HG03066 (cell line): Measurements from ENCODE around the gene SP8.

Experiments
- ATAC-seq: cut with Tn5 transposase; IDR thresholded peaks from one replicate; pipeline ENCODE4 v1.9.1; 2021; ENCODE audit warnings: low read depth; ENCODE audit not compliant: unreplicated experiment

The SP8 gene

DNA sequence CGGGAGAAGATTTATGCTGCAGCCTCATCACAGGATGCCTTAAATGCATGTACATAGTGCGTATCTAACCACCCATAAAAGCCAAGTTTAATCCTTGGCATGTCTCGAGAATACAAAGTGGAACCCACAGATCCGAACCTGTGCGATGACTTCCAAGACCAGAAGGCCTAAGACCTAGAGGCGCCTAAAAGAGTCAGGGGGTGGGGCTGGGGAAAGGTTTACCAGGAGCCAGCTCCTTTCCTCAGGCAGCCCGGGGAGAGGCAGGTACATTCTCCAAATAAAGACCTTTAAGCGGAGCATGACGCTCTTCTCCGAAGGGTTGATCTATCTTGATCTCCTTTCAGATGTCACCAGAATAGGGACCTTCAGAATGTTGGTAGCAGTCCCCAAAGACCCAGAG, 9.7 kb downstream of the SP8 start:
- no peak for ATAC-seq

DNA sequence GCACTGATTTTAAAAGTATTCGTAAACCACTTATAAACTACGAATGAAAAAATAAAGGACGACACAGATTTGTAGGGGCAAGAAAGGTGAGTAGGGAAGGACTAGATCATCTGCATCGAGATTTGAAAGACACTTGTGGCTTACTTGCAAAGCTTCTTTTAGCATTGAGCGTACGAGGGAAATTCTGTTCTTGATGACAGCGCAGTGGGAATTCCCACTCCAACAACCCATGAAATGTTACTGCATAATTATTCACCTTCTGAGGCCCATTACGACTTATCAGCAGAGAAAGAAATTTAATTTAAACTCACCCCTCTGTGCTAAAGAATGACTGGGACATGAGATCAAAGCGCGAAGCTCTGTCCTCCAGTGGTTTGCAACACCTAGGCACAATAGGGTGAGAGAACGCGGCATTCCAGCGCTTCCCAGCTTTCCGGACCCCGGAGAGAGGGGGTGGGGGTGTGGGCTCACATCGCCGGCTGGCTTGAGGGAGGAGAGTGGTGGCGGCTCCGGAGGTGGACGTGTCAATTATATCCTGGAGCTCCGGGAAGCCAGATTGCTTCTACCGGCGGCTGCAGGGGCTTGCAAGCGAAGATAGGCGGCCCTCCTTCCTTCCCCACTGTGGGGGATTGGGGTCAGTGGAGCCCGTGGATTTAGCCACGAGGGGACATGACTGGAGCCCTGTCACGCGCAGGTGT, 10.3 kb downstream of the SP8 start:
- ATAC-seq: no peak

DNA sequence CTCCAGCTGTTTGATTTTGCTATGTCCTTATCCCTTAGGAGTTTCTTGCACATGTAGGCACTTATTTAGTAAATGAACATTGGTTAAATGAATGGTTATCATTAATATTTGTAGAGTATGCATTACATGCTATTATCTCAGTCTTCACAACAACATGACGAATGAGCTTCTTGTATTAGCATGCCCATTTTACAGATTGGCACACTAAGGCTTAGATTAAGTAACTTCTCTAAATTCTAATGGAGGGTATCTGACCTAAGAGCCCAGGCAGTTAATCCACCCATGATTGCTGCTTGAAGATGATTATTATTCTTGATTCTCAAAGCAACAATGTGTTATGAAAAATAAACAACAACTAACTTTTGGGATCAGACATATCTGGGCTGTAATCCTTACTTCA, 32.7 kb downstream of the SP8 start:
- no peak for ATAC-seq

DNA sequence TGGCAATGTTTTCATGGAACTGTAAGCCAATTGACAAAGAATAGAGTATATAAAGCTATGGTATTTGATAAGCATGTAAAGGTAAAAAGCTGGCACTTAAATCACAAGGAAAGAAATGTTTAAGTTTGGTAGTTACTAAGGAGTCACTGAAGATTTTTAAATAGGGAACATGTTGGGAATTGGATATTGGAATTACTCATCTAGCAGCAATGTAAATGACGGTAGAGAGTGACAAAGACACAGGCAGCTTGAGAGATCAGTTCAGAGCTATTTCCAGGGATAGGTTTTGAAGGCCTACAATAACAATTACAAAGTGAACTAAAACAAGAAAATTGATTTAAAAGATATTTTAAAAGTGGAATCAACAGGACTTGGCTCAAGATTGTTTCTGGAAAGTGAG, 36.8 kb downstream of the SP8 start:
- no peak for ATAC-seq

DNA sequence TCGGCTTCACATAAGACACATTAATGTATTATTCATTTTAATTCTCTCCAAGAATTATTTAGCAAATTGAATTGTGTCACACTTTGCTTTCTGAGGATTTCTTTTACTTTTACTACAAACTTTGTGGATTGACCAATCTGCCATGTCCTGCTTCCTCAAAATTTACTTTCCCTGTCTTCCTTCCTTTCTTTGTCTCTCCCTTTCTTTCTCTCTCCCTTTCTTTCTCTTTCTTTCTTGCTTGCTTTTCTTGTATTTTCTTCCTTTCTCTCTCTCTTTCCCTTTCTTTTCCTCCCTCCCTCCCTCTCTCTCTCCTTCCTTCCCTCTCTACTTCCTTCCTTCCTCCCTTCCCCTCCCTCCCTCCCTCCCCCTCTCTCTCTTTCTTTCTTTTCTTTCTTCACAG, 37.8 kb downstream of the SP8 start:
- ATAC-seq: no peak

DNA sequence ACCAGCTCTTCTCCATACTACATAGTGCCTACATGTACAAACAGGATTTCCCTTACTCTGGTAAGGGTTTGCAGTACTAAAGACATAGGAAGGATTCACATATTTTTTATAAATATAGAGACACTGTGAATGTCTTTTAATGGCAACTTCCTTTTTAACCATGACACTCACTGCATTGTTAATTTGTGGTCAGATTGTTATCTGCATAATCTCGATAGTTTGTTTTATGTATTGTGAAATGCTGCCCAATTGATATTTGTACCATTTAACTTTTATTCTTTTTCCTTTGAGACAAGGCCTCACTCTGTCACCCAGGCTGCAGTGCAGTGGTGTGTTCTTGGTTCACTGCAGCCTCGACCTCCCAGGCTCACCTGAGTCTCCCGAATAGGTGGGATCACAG, 39.7 kb downstream of the SP8 start:
- ATAC-seq: no peak

DNA sequence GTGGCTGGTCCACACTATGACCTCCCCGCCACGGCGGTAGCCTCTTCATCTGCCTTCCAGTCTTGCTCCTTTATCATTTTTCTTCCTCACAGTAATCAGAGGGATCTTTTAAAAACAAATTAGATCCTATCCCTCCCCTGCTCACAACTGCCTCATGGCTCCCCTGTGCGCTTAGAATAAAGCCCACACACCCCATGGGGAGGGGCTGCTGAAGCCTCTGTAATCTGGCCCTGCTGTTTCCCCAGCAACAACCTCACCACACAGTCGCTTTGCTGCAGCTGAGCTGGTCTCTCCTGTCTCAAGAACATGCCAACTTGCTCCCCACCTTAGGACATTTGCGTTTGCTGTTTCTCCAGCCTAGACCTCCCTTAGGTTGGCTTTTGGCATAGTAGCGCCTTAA, 41.0 kb downstream of the SP8 start:
- no peak for ATAC-seq

DNA sequence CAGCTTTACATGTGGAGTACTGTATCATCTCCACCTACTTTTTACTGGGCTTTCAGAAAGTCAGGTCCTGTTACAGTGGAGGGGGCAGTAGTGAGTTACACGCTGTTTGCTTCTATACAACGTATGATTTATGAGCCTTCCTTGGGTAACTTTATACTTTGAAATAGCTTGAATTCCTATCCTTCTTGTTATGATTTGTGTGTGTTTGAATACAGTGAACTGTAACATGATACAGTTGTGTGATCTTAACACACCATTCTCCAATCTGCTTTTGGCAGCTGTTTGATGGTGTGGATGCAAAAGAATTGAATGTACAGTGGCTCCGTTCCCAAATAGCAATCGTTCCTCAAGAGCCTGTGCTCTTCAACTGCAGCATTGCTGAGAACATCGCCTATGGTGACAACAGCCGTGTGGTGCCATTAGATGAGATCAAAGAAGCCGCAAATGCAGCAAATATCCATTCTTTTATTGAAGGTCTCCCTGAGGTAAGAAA, 41.7 kb downstream of the SP8 start:
- ATAC-seq: no peak

DNA sequence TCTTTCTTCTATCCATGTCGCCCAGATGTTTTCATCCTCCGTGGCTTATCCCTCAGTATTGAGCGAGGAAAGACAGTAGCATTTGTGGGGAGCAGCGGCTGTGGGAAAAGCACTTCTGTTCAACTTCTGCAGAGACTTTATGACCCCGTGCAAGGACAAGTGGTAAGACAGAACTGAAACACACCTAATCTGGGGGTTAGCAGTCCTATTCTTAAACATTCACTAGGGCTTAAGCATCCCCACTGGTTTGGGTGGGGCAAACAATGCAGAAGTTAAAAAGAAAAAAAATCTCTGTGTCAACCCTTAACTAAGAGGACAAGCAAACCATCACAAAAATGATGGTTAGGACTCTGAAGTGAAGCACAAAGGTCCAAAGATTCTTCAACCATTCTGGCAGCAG, 43.8 kb downstream of the SP8 start:
- ATAC-seq: no peak

DNA sequence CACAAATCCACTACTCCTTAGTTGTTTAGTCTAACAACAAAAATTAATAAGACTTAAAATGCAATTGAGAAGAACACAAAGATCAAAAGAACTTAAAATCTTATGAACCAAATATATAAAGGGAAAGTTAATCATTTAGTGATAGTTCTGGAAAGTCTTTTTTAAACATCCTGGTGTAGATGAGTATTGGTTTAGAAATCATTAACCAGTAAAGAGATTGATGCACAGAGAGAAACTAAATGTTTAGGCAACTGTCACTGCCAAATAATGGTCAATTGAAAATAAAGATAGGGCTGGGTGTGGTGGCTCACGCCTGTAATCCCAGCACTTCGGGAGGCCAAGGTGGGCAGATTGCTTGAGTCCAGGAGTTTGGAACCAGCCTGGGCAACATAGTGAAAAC, 44.9 kb downstream of the SP8 start:
- no peak for ATAC-seq

DNA sequence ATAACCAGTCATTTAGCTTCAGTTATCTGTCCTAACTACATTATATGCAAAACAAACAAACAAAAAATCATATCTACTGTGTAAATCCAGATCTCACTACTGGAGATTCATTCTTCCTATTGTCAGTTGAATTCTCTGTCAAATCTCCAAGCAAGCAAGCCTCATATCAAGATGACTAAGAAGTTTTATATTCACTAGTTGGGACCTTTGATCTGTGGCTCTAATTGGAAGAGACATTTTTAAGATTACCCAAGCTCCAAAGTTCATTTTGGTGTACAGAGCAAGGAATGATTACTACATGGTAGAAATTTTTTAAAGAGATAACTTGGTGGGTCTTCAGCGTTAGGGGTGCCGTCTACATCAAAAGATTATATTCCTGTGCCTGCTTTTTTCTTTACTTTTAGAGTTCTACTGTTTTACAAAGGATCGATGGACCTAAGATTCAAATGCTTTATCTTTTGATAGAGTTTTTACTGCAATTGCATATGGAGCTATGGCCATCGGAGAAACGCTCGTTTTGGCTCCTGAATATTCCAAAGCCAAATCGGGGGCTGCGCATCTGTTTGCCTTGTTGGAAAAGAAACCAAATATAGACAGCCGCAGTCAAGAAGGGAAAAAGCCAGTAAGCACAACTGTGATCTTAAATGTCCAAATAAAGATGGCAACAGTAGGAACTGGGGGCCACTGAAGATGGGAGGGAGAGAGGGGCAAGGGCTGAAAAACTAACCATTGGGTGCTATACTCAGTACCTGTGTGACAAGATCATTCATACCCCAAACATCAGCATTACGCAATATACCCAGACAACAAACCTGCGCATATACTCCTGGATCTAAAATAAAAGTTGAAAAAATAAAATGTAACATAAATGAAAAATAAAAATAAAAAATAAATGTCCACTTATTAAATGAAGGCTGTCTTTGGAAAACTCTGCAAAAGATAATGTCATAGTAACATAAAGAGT, 47.9 kb downstream of the SP8 start:
- ATAC-seq: no peak

DNA sequence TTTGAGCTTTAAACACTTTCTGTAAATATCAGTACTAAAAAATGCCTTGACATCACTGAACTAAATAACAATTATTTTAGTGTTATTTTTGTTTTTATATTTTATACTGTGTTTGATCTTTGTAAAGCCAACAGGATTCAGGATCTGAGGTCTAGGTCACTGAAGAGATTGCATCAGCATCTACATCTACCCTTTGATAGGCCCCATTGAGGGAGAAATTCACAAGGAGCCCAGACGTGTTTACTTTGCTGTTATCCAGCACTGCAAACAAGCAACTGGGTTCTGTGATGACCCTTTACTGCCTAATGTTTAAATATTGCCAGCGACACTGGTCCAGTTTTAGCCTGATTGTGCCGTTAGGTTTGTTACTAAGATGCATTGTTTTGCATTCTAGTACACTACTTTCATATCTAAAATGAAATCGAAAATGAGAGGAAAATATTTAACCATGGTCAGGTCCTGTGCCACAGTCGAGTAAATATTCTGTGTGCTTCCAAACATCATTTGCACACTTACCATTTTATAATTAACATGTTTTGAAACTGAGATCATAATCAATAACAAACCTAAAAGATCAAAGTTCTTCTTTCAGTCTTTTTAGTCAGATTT, 48.7 kb downstream of the SP8 start:
- peak; percentile 49 for ATAC-seq

DNA sequence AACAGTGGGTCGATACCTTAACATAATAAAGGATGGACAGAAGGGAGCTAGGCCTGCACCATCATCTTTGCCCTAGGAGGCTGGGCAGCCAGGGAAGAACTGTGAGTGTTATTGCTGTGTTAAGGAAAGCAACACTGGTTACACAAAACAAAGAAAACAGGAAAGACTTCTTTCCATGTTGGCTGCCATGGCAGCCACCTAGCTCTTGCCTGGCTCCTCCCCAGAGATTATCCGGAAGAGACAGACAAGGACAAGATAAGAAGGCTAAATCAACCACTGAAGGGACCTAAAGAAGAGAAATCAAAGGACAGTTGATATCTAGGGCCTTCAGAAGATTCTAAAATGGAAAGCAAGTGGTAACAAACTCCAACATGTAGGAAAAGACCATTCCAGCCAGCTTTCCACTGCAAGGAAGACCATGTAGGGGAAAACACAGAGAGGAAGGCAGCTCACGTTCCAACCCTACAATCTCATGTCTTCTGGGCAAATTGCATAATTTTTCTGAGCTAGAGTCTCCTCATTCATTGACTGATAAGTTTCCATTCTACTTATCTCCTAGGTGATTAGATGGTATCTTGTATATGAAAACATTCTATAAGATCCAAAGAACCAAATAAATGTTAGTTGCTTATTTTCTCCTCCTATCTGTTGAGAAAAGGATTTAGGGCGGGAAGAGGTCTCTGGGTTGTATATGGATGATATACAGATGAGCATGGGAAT, 51.2 kb downstream of the SP8 start:
- ATAC-seq: no peak
